ENCODE results near the gene DNAH17. TPM values are rescaled to one million over a fixed set of nuclear protein-coding genes. Genes with fewer than 3 reads are reported as not detected.

DNAH17 gene
- total RNA-seq, 1 donor from 2014 or later = 0.54 TPM

DNA sequence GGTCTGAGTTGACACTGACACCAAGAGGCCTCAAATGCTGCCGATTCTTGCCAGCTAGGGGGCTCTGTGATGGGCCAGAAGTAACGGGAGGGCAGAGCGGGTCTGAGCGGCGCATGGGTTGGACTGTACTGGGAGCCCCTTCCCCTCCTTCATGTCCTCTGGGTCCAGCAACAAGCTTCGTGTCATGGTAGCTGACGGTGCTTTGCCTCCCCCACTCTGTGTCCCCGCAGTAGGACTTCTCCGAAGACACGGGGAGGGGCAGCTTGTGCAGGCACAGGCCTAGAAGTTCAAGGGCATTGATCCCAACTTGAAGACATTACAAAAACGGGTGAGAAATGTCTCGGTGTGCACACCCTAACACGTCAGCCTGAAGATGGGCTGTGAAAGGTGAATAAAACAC, 39.8 kb upstream of the DNAH17 start:
- Mint-ChIP-seq H3K27me3 (ENCODE audit: unreplicated experiment) (no peaks in the 10 kb centered on the region), H3K4me1 (ENCODE audit: unreplicated experiment) (peaks cover 20% of the 10 kb centered on the region), H3K27ac (ENCODE audit: unreplicated experiment) (no peak overlapping the region), H3K9me3 (ENCODE audit: unreplicated experiment) (peaks cover 7% of the 10 kb centered on the region), H3K4me3 (ENCODE audit: unreplicated experiment) (no peak overlapping the region), H3K36me3 (ENCODE audit: unreplicated experiment) (no peaks in the 10 kb centered on the region)
- no peak for DNase-seq (ENCODE audit: extremely low spot score, unreplicated experiment)
- TF ChIP-seq, protein P1, sequence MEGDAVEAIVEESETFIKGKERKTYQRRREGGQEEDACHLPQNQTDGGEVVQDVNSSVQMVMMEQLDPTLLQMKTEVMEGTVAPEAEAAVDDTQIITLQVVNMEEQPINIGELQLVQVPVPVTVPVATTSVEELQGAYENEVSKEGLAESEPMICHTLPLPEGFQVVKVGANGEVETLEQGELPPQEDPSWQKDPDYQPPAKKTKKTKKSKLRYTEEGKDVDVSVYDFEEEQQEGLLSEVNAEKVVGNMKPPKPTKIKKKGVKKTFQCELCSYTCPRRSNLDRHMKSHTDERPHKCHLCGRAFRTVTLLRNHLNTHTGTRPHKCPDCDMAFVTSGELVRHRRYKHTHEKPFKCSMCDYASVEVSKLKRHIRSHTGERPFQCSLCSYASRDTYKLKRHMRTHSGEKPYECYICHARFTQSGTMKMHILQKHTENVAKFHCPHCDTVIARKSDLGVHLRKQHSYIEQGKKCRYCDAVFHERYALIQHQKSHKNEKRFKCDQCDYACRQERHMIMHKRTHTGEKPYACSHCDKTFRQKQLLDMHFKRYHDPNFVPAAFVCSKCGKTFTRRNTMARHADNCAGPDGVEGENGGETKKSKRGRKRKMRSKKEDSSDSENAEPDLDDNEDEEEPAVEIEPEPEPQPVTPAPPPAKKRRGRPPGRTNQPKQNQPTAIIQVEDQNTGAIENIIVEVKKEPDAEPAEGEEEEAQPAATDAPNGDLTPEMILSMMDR (IDR thresholded peaks at IDR 0.05) = no peak

DNA sequence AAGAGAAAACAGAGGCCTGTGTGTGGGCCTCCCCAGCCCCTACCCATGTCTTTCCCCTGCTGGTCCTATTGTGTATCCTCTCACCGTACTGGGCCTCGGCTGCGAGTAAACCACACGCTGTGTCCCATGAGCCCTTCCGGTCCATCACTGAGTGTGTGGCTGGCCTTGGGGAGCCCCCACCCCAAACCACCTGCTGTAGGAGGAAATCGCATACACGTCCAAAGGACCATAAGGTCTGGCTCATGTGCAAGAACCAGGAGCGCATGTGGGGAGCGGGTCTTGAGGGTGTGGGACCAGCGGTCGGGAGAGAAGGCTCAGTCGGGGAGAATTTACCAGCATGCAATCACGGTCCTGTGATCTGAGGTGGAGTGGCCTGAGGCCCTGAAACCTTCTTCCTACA, 38.4 kb upstream of the DNAH17 start:
- no peak for DNase-seq (ENCODE audit: extremely low spot score, unreplicated experiment)
- Mint-ChIP-seq H3K36me3 (ENCODE audit: unreplicated experiment) (no peaks in the 10 kb centered on the region), H3K27ac (ENCODE audit: unreplicated experiment) (no peak overlapping the region), H3K27me3 (ENCODE audit: unreplicated experiment) (no peaks in the 10 kb centered on the region), H3K9me3 (ENCODE audit: unreplicated experiment) (peaks cover 7% of the 10 kb centered on the region), H3K4me3 (ENCODE audit: unreplicated experiment) (no peak overlapping the region), H3K4me1 (ENCODE audit: unreplicated experiment) (peaks cover 24% of the 10 kb centered on the region)
- TF ChIP-seq, protein P1 (IDR thresholded peaks at IDR 0.05) = no peak

DNA sequence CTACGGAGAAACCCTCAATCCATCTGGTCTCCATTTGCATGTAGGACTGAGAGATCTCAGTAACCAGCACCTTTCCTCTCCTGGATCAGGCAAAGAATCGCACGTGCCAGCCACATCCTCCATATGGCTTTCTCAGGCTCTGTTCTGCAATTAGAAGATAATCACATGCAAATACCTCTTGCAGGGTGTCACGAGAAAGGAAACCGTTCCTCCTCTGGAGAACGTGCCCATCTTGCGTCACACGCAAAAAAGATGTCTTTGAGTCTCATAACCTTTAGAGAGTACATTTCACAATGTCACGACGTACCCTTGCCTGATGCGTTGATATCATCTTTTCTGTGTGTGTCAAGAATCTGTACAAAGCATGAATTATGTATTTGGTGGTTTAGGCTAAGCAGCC, 36.2 kb upstream of the DNAH17 start:
- Mint-ChIP-seq H3K27me3 (ENCODE audit: unreplicated experiment) (no peaks in the 10 kb centered on the region), H3K4me1 (ENCODE audit: unreplicated experiment) (peaks cover 24% of the 10 kb centered on the region), H3K27ac (ENCODE audit: unreplicated experiment) (no peak overlapping the region), H3K4me3 (ENCODE audit: unreplicated experiment) (no peak overlapping the region), H3K36me3 (ENCODE audit: unreplicated experiment) (no peaks in the 10 kb centered on the region), H3K9me3 (ENCODE audit: unreplicated experiment) (no peaks in the 10 kb centered on the region)
- no peak for DNase-seq (ENCODE audit: extremely low spot score, unreplicated experiment)
- TF ChIP-seq, protein P1 (IDR thresholded peaks at IDR 0.05) = no peak

DNA sequence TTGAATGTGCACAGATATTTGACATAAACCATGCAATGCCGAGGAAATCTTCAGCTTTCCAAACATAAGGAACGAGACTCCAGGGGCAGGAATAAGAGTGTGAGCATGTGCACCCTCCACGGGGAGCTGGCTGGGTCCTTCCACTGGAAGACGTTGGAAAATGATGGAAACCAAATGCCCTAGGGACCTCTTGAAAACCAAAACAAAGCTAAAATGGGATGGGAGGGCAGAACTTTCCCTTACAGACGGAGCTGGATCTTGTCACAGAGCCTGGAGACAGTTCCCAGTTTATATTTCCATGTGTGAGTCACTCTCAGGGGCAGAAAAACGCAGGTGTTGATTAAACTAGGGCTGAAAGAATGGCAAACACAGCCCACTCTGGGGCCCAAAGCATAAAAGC, 34.4 kb upstream of the DNAH17 start:
- Mint-ChIP-seq H3K4me1 (ENCODE audit: unreplicated experiment) (peaks cover 16% of the 10 kb centered on the region), H3K36me3 (ENCODE audit: unreplicated experiment) (no peaks in the 10 kb centered on the region), H3K4me3 (ENCODE audit: unreplicated experiment) (no peak overlapping the region), H3K9me3 (ENCODE audit: unreplicated experiment) (no peaks in the 10 kb centered on the region), H3K27ac (ENCODE audit: unreplicated experiment) (peak overlapping the region; percentile 40), H3K27me3 (ENCODE audit: unreplicated experiment) (no peaks in the 10 kb centered on the region)
- no peak for DNase-seq (ENCODE audit: extremely low spot score, unreplicated experiment)
- TF ChIP-seq, protein P1 (IDR thresholded peaks at IDR 0.05) = no peak

DNA sequence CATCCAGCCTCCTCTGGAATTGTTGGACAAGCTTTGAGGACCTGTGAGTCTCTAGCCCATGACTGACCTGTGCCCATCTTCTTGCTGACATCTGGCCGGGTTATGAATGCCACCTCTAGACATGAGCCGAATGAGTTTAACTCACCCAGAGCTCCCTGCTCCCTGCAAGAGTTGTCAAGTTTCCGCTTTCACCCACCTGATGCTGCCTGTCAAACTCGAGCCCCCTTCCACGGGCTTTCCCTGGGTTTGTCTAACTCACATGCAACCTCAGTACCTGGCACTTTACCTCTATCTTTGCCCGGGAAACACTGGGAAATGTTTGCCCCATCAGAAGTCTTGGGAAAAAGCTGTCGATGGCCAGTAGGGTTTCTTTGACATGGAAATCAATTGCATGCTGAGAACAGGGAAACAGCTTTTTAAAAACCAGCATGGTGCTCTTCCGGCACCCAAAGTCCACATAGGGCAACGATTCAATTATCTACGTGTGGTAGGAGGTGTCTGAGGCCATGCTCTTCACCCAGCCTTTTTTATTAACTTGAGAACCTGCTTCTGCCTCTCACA, 33.8 kb upstream of the DNAH17 start:
- no peaks in the 10 kb centered on the region for H3K27me3 Mint-ChIP-seq (ENCODE audit: unreplicated experiment)
- H3K36me3 Mint-ChIP-seq (ENCODE audit: unreplicated experiment) = no peaks in the 10 kb centered on the region
- no peaks in the 10 kb centered on the region for H3K9me3 Mint-ChIP-seq (ENCODE audit: unreplicated experiment)
- H3K4me1 Mint-ChIP-seq (ENCODE audit: unreplicated experiment) = peaks cover 16% of the 10 kb centered on the region
- H3K4me3 Mint-ChIP-seq (ENCODE audit: unreplicated experiment) = no peak overlapping the region
- no peak for DNase-seq (ENCODE audit: extremely low spot score, unreplicated experiment)
- TF ChIP-seq, protein P1 (IDR thresholded peaks at IDR 0.05) = no peak
- H3K27ac Mint-ChIP-seq (ENCODE audit: unreplicated experiment) = no peak overlapping the region

Measured in osteocyte (in vitro differentiated cells).